Measurements from ENCODE around the gene POLR2E. TPM values are rescaled to one million over a fixed set of nuclear protein-coding genes. Genes with fewer than 3 reads are reported as not detected.

POLR2E gene
- total RNA-seq, 1 donor: 70.2 TPM

DNA sequence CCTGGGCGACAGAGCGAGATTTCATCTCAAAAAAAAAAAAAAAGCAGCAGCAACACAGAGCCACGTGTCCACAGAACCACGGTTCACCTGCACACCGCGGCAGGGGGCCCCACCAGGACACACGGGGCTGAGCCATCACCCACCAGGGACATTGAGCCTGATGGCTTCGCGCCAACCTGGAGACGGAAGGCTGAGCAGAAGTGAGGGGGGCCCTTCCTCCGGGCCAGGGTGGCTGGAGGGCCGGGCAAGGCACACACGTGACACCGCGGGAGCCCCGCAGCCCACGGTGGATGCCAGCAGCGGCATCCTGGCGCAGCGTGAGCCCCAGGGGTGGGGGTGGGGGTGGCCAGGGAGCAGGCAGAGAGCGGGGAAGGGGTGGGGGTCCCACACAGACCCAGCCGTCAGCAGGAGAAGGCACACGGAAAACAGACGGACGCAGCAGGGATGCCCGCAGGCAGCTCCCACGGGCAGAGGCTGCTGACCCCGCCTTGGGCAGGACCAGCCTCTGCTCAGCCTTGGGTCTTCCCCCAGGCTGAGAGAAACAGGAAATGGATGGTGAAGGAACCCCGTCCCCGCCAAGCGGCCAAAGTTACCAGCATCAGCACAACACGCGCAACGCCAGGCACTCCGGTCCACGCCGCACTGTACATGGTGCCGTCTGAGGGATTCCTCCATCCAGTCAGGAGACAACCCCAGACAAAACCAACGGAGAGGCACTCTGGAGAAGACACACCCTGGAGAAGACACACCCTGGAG is 45.3 kb upstream of the POLR2E start:
- peaks cover 19% of the 10 kb centered on the region for H3K79me2 ChIP-seq (ENCODE audit: insufficient read depth, low read length)
- H2AFZ ChIP-seq (ENCODE audit: low read length): no peak overlapping the region
- no peak overlapping the region for H3K27ac ChIP-seq (ENCODE audit: low read depth, low read length)
- H3K36me3 ChIP-seq (ENCODE audit: insufficient read depth, low read length): peaks cover 28% of the 10 kb centered on the region
- H3K4me1 ChIP-seq (ENCODE audit: insufficient read depth, low read length): no peaks in the 10 kb centered on the region
- TF ChIP-seq, protein P1, sequence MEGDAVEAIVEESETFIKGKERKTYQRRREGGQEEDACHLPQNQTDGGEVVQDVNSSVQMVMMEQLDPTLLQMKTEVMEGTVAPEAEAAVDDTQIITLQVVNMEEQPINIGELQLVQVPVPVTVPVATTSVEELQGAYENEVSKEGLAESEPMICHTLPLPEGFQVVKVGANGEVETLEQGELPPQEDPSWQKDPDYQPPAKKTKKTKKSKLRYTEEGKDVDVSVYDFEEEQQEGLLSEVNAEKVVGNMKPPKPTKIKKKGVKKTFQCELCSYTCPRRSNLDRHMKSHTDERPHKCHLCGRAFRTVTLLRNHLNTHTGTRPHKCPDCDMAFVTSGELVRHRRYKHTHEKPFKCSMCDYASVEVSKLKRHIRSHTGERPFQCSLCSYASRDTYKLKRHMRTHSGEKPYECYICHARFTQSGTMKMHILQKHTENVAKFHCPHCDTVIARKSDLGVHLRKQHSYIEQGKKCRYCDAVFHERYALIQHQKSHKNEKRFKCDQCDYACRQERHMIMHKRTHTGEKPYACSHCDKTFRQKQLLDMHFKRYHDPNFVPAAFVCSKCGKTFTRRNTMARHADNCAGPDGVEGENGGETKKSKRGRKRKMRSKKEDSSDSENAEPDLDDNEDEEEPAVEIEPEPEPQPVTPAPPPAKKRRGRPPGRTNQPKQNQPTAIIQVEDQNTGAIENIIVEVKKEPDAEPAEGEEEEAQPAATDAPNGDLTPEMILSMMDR (IDR thresholded peaks at IDR 0.05; ENCODE audit: extremely low read depth, low read depth, low read length): no peak
- H4K20me1 ChIP-seq (ENCODE audit: insufficient read depth, low read length): peaks cover 15% of the 10 kb centered on the region
- DNase-seq (ENCODE audit: insufficient read length, low spot score, missing footprints): no peak
- H3K4me3 ChIP-seq (ENCODE audit: insufficient read depth, low read length): no peak overlapping the region
- no peaks in the 10 kb centered on the region for H3K27me3 ChIP-seq (ENCODE audit: insufficient read depth, low read length)
- no peaks in the 10 kb centered on the region for H3K9me3 ChIP-seq (ENCODE audit: low read depth, low read length)
- H3K4me2 ChIP-seq (ENCODE audit: insufficient read depth, low read length): no peak overlapping the region

DNA sequence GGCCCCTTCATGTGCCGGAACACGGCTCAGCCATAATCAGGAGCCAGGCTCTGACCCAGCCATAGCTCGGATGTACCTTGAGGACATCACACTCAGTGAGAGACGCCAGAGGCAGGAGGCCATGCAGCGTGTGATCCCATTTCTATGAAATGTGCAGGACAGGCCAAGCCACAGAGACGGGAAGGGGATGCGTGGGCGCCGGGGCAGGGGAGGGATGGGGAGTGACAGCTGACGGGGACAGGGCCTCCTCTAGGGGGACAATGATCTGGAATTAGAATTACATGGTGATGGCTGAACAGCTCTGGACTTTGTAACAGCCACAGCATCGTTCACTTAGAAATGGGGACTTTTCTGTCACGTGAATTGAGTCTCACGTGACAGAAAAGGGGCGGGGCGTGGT is 44.0 kb upstream of the POLR2E start:
- peaks cover 24% of the 10 kb centered on the region for H3K79me2 ChIP-seq (ENCODE audit: insufficient read depth, low read length)
- H3K4me1 ChIP-seq (ENCODE audit: insufficient read depth, low read length): no peaks in the 10 kb centered on the region
- TF ChIP-seq, protein P1 (IDR thresholded peaks at IDR 0.05; ENCODE audit: extremely low read depth, low read depth, low read length): no peak
- H3K27ac ChIP-seq (ENCODE audit: low read depth, low read length): no peak overlapping the region
- H3K9me3 ChIP-seq (ENCODE audit: low read depth, low read length): no peaks in the 10 kb centered on the region
- H3K27me3 ChIP-seq (ENCODE audit: insufficient read depth, low read length): no peaks in the 10 kb centered on the region
- DNase-seq (ENCODE audit: insufficient read length, low spot score, missing footprints): no peak
- H4K20me1 ChIP-seq (ENCODE audit: insufficient read depth, low read length): peaks cover 15% of the 10 kb centered on the region
- peaks cover 22% of the 10 kb centered on the region for H3K36me3 ChIP-seq (ENCODE audit: insufficient read depth, low read length)
- no peak overlapping the region for H3K4me3 ChIP-seq (ENCODE audit: insufficient read depth, low read length)
- H2AFZ ChIP-seq (ENCODE audit: low read length): no peak overlapping the region
- no peak overlapping the region for H3K4me2 ChIP-seq (ENCODE audit: insufficient read depth, low read length)

DNA sequence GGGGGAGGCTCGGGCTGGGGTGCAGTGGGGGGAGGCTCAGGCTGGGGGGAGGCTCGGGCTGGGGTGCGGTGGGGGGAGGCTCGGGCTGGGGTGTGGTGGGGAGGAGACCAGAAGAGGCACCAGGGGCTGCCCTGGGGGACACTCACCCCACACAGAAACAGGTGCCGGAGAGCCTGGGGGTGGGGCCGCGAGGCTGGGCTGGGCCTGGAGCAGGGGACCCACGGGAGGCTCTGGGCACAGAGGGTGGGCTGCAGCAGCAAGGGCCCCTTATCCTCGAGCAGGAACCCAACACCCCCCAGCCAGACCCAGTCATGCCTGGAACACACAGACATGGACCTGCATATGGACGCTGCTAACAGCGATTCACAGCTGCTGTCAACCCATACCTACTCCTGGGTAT is 42.9 kb upstream of the POLR2E start:
- Histone ChIP-seq H3K36me3 (ENCODE audit: insufficient read depth, low read length) (peaks cover 18% of the 10 kb centered on the region), H4K20me1 (ENCODE audit: insufficient read depth, low read length) (peaks cover 15% of the 10 kb centered on the region), H3K27me3 (ENCODE audit: insufficient read depth, low read length) (no peaks in the 10 kb centered on the region), H3K4me2 (ENCODE audit: insufficient read depth, low read length) (no peak overlapping the region), H3K4me3 (ENCODE audit: insufficient read depth, low read length) (no peak overlapping the region), H3K9me3 (ENCODE audit: low read depth, low read length) (no peaks in the 10 kb centered on the region), H3K27ac (ENCODE audit: low read depth, low read length) (no peak overlapping the region), H3K79me2 (ENCODE audit: insufficient read depth, low read length) (peaks cover 34% of the 10 kb centered on the region), H3K4me1 (ENCODE audit: insufficient read depth, low read length) (no peaks in the 10 kb centered on the region), H2AFZ (ENCODE audit: low read length) (no peak overlapping the region)
- TF ChIP-seq, protein P1 (IDR thresholded peaks at IDR 0.05; ENCODE audit: extremely low read depth, low read depth, low read length): no peak
- DNase-seq (ENCODE audit: insufficient read length, low spot score, missing footprints): no peak

DNA sequence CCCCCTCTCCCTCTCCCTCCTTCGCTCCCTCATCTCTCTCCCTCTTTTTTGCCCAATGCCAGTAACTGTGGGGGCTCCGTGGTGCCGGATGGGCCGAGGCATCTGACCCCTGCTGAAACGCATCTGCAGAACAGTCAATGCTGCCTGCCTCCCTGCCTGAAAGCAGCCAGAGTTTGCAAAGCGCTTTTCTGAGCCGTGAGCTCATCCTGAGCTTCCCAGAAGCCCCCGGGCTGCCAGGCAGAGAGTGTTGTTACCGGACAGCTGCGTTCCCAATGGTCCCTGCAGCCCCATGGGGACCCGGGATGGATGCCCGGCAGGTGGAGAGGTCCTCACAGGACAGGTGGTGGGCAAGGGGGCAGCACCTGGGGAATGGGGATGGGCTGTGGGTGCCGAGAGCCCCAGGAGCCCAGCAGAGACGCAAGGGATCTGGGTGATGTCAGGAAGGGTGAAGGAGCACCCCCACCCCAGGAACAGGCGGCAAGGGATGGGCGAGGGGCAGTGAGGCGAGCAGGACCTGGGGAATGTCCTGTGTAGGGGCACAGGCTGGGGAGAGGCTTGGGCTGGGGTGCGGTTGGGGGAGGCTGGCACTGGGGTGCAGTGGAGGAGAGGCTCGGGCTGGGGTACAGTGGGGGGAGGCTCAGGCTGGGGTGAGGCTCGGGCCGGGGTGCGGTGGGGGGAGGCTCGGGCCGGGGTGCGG is 41.6 kb upstream of the POLR2E start:
- Histone ChIP-seq H3K36me3 (ENCODE audit: insufficient read depth, low read length) (peaks cover 8% of the 10 kb centered on the region), H3K4me1 (ENCODE audit: insufficient read depth, low read length) (peaks cover 7% of the 10 kb centered on the region), H2AFZ (ENCODE audit: low read length) (no peak overlapping the region), H3K27ac (ENCODE audit: low read depth, low read length) (no peak overlapping the region), H3K27me3 (ENCODE audit: insufficient read depth, low read length) (no peaks in the 10 kb centered on the region), H3K79me2 (ENCODE audit: insufficient read depth, low read length) (peaks cover 40% of the 10 kb centered on the region), H4K20me1 (ENCODE audit: insufficient read depth, low read length) (peaks cover 11% of the 10 kb centered on the region), H3K9me3 (ENCODE audit: low read depth, low read length) (no peaks in the 10 kb centered on the region), H3K4me2 (ENCODE audit: insufficient read depth, low read length) (no peak overlapping the region), H3K4me3 (ENCODE audit: insufficient read depth, low read length) (no peak overlapping the region)
- TF ChIP-seq, protein P1 (IDR thresholded peaks at IDR 0.05; ENCODE audit: extremely low read depth, low read depth, low read length): no peak
- DNase-seq (ENCODE audit: insufficient read length, low spot score, missing footprints): no peak

Data from osteoblast (primary cell).